IPS-11a (cell line): Measurements from ENCODE around the gene MAJIN.

Source experiments
- H3K4me3 ChIP-seq: one replicate; pipeline ENCODE4 v1.5.1; 2013; ENCODE audit warnings: low read depth, low read length, control low read depth

The MAJIN gene

GRCh38 chr11:64894812-64895452 is 77.0 kb downstream of the MAJIN start:
- no peak overlapping the region for H3K4me3 ChIP-seq

GRCh38 chr11:64894070-64894811 is 77.7 kb downstream of the MAJIN start:
- H3K4me3 ChIP-seq, result no peak overlapping the region

GRCh38 chr11:64893194-64894069 is 78.5 kb downstream of the MAJIN start:
- H3K4me3 ChIP-seq, result no peak overlapping the region

GRCh38 chr11:64892838-64893193 is 79.1 kb downstream of the MAJIN start:
- no peak overlapping the region for H3K4me3 ChIP-seq

GRCh38 chr11:64892411-64892831 is 79.5 kb downstream of the MAJIN start:
- no peak overlapping the region for H3K4me3 ChIP-seq

- no peak overlapping the region for H3K4me3 ChIP-seq
These were observed 80.0 kb downstream of the MAJIN start for GRCh38 chr11:64891880-64892279.

- H3K4me3 ChIP-seq, result no peak overlapping the region
These were observed 80.6 kb downstream of the MAJIN start for GRCh38 chr11:64891215-64891848.

GRCh38 chr11:64890522-64890939 is 81.4 kb downstream of the MAJIN start:
- no peak overlapping the region for H3K4me3 ChIP-seq

GRCh38 chr11:64888729-64889511 is 83.0 kb downstream of the MAJIN start:
- no peak overlapping the region for H3K4me3 ChIP-seq

GRCh38 chr11:64888406-64888728 is 83.5 kb downstream of the MAJIN start:
- H3K4me3 ChIP-seq, result no peak overlapping the region
